Stimulated activated CD8-positive, alpha-beta memory T cell treated with anti-CD3 and anti-CD28 coated beads, Interleukin-2, amount 100 ng/mL, for 48 hours (primary cell): ENCODE measurements around the gene MRPL2.

Source experiments
- DNase-seq, 2 donors: peaks; one replicate each; pipeline ENCODE4 v3.0.0-alpha.2; 2020; ENCODE audit warnings: low read depth in 2 of 2

Gene MRPL2

DNA sequence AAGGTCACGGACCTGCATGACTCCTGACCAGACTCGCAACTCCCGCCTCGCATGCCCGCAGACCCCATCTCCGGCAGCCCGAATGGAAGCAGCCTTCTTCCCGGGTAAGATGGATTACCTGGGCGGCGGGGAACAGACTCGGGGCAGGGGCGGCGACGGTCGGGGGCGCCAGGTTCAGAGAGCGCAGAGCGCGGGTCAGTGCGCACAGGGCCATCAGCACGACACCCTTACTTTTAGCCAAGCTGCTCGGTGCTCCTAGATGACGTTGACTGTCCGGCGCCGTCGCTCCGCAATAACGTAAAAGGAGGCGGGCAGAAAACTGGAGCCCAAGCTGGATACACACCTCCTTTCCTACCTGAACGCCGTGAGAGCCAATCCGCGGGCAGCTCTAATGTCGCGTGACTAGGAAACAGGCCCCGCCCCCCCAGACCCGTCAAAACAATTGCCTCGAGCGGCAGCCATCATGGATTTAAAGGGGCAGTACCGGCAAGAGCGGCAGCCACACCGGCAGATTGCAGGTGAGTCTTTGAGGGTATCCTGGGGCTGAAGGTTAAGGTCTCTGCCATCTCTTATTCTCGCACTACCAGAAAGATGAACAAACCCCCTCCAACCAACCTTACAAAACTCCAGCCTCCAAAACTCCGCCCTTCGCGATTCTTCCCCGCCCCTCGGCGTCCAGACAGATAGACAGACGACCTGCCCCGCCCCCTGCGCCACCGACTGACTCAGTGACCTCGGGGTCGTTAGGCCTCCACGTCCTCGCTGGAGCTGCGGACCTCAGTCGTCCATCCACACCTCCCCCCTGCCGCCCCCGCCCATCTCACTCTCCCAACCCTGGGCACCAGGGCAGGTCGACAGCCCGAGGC lies at the start of gene MRPL2, which contains the start of gene KLC4:
MRPL2 (minus strand) TSS at position 267 of the 866 bp plus-strand sequence; CDS start at position 214, 53 bp downstream.
KLC4 (plus strand) TSS at position 464 of the 866 bp plus-strand sequence. CDS start 1,705 bp downstream, outside the sequence.
- DNase-seq: peak; percentile 94 to 98

DNA sequence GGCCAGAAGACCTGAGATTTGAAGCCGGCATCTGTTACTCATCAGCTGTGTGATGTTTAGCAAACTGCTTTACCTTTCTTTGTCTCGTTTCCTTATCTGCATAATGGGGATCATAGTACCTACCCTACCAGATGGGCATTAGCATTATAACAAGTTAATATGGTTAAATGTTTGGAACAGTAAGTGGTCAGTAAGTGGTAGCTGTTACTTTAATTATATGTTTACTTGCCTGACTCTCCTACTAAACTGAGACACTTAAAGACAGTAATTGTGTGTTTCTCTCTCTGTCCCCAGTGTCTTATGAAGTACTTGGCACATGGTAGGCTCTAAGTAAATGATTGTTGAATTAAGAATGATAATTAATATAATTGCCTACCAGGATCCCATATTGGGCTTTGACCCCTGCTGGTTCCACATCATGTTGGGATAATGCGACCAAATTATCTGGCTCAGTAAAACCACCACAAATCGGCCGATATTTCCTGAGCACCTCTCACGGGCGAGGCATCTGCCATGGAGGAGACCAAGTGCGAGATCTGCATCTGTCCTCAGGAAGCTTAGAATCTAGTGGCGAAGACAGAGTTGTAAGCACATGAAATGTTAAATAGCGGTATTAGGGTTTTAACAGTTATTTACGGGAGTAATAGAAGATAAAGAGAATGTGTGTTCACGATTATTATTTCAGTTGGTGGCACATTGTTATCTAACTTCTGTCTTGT lies 48.3 kb upstream of the MRPL2 start:
- no peak for DNase-seq

DNA sequence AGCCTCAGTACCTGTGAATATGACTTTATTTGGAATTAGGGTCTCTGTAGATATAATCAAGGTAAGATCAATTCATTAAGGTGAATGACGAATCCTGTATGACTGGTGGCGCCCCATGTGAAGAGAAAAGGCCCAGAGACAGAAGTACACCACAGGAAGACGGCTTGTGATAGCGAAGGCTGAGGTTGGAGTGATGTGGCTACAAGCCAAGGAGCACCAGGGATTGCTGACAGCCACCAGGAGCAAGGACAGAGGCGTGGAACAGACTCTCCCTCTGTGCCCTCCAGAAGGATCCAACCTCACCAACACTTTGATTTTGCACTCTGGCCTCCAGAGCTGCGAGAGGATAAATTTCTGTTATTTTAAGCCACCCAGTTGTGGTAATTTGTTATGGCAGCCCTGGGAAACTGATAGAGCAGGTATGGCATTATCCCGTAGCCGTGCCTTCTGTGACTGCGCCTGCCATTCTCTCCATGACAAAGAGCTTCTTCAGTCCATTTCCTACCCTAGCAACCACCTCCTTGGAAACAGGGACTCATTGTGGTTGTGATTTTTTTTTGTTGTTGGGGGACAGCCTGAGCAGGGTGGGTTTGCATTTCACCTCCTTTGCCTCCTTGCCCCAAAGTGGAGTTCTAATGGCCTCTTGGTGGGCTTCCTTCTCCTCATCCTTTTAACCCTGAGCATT lies 46.4 kb upstream of the MRPL2 start:
- no peak for DNase-seq

DNA sequence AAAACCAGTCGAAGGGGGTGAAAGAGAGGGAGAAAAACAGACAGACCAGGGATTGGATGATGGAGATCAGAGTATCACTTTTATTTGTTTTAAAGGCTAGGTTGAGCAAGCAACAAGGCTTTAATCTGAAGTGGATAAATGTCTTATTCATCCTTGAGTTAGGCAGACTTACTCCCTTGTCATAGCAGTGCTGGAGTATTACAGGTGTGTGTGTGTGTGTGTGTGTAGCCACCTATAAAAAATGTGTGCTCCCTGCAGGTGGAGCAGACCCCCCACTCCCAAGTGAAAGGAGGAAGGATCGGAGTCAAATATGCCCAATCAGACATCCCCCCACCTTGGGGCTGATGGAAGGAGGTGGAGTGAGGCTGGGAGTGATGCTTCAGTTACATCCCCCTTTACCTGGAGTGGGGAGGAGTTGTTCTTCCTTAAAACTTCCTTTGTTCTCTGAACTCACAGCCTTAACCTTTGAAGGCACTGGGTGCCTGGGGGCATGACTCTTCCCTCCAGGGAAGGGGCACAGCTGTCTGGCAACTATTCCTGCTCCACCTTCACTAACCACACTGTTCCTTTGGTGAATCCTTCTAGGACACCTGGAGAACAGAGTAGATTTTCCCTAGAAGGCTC lies 44.1 kb upstream of the MRPL2 start:
- DNase-seq: no peak

DNA sequence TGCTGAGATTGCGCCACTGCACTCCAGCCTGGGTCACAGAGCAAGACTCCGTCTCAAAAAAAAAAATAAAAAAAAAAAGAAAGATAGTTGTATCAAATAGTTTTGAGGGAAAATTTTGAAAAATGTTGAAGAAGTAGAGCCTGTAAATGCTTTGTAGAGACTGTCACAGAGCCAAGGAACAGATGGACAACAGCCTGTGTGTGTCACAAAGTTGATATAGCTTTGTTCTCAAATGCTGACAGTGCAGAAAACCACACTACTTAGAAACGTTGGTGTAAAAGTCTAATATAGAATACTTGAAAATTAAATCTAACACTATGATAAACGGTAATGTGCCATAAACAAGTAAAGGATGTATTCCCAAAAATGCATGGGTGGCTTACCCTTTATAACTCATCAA lies 42.3 kb upstream of the MRPL2 start:
- no peak for DNase-seq

DNA sequence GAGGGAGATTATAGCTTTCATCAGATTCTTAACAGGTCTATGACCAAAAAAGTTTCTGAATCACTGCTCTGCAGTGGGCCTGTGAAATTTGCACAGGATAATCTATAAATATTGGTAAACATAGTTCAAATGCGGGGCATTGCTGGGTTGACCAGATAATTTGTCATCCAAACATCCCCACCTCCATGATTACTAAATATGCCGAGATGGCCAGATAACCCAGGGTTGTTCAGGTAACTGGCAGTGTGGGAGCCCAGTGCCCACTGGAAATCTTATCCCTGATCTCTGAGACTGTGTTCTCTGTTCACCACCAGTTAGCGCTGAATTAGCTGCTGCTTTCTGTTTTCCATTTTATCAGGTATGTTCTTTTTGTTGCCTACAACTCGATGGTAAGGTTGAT lies 38.3 kb upstream of the MRPL2 start:
- DNase-seq: no peak

DNA sequence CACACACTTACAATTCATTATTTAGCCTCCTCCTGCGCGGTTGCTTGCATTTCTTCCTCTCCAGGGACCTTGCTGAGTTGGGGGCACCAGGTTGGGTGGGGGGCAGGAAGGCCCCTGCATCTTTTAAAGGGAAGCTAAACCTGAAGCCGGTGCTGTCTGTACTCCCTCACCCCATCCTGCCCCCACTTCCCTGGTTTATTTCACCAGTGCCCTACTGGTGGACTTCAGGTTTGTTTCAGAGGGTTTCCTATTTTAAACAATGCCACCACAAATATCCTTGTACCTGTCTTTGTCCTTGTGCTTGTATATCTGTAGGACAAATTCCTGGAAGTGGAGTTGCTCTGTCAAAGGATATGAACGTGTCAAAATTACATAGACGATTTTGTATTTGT lies 37.9 kb upstream of the MRPL2 start:
- no peak for DNase-seq

DNA sequence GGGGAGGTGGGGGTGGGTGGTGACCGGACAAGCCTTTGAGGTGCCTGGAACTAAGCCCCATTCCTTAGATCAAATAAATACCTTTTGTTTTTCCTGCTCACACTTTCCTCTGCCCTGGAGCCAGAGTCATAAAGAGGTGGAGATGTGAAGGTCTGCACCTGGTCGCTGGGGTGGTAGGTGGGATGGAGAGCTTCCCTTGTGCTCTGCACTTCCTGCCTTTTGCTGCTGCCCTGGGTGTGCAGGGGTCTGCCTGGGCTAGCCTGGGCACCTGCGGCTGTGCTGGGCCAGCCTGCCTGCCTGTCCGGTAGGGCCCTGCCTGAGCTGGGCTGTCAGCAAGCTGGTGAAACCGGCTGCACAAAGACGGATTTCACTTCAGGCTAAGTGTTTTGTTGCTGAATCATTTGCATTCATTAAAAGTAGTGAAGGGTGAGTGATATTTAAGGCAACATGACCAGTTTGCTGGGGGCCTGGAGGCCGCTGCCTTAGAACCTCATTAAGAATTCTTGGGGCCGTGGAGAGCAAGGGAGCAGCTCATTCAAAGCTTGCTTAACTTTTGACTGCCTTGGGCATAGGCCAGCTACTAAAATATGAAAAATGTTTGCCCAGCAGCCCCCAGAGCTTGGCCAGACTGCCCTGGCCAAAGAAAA lies 37.3 kb upstream of the MRPL2 start:
- no peak for DNase-seq

DNA sequence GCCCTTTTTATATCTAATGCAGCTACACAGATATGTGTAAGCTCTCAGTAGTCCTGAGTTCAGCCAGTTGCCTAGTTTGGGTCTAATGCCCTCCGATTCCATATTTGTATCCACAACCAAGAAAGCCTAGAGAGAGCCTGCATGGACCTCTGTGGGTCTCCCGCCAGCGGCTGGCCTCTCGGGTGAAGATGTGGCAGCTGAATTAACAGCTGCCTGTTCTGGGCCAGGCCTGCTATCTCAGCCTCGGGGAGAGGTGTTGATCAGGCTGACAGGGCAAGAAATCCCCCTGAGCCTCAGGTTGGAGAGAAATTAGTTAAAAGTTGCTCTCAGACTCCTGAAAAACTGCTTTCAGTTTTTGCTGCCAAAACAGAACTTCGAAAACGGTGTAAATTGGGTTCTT lies 36.7 kb upstream of the MRPL2 start:
- no peak for DNase-seq

DNA sequence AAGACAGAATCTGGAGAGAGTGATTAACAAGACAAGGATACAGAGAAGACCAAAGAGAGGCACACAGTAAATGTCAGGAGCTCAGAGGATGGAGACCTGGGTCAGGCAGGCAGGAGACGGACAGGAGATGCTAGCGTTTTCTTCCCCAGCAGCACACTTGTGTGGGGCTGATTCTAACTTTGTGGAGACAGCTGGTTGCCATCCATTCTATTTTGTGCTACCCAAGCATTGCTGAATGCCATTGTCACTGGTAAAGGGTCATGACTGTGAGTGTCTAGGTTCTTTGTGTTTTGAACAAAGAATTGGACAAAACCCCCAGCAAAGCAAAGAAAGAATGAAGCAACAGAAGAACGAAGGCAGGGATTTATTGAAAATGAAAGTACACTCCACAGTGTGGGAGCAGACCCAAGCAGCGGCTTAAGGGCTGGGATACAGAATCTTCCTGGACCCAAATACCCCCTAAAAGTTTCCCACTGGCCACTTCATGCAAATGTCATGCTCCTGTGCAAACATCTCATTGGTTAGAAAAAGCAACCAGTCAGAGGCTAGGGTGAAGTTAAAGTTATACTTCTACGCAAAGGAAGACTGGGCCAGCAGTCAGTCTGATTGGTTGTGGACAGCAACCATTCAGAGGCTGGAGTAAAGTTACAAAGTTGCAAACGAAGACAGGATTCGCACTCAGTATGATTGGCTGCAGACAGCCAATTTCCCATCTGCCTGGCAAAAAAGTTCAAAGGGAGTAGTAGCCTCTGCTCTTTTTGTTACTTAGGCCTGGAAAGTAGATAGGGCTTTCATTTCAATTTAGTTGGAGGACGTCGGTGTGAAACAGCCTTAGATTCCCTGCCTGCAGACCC lies 34.4 kb upstream of the MRPL2 start:
- no peak for DNase-seq

DNA sequence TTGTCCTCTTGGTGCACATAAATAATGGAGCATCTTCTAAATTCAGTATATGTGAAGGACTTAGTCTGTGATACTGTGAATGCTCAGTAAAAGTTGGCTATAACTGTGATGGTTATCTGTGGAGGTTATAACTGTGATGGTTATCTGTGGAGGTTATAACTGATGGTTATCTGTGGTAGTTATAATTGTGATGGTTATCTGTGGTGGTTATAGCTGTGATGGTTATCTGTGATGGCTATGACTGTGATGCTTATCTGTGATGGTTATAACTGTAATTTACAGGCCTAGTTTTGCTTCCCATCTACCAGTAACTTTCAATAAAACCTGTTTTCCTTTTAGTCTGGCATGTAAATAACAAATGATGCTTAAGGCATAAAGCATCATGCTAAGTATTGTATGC lies 33.4 kb upstream of the MRPL2 start:
- no peak for DNase-seq

DNA sequence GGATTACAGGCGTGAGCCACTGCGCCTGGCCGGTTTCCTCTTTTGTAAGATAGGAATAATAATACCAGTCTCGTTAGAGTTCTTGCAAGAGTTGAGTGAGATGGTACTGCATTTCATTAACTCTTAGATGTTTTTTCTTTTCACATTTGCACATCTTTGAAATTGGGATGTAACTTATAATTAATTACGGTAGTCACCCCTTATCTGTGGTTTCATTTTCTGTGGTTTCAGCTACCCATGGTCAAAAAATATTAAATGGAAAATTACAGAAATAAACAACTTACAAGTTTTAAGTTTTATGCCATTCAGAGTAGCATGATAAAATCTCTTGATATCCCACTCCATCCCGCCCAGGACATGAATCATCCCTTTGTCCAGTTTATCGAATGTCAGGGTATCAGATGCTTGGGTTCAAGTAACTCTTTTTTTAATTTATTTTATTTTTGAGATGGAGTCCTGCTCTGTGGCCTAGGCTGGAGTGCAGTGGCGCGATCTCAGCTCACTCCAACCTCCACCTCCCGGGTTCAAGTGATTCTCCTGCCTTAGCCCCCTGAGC lies 32.3 kb upstream of the MRPL2 start:
- DNase-seq: no peak

DNA sequence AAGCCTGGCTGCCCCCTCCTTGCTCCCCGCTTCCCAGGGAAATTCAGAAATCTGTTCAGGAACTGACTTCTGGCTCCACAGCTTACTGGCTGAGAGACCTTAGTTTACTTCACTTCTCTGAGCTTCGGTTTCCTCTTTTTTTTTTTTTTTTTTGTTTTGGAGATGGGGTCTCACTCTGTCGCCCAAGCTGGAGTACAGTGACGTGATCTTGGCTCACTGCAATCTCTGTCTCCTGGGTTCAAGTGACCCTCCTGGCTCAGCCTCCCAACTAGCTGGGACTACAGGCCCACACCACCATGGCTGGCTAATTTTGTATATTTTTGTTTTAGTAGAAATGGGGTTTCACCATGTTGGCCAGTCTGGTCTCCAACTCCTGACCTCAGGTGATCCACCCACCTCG lies 31.8 kb upstream of the MRPL2 start:
- DNase-seq: no peak

DNA sequence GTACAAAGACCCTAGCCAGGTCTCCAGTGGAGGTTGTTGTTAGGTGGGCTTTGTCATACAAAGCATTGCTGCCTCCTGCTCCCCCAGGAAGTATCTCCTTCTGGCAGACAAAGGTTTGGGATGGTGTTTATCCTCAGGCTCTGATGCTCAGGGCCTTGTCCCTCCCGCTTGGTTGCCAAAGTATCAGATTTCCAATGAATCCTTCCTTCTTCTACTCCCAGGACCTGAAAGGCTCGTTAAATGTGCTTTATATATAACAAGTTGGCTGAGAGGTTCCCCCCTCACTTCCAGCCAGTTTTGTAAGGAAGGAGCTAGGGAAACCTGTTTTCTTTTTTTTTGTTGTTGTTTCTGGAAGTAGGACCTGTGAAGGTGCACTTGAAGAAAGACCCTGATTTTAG lies 31.3 kb upstream of the MRPL2 start:
- no peak for DNase-seq

DNA sequence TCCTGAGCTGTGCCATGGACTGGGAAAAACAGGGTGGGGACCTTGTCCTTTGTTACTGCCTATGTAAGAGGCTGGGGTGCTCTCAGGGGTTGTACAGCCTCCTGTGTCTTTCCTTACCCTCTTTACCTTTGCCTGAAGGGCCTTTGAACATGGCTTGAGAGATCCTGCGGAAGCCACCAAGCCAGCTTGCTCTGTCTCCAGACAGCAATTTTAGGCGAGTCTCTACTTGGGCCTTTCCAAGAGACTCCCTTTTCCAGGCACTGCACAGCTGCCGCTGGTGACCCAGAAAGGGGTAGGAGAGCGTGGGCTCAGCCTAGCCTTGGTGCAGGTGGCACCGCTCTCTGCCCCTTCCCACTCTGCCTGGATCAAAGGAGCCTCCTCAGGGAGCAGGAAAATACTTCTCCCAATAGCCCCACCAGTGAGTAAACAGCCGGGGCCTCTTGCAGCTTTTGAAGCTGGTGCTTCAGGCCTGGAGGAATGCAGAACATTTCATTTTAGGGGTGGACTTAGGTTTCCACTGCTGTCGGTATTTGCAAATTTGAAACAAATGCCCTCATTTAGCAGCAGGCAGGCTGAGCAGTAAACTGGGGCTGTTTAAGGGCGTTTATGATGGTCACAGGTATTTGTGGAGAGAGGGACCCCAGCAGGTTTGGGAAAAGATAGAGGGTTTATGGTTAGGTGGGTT lies 30.8 kb upstream of the MRPL2 start:
- DNase-seq: no peak

DNA sequence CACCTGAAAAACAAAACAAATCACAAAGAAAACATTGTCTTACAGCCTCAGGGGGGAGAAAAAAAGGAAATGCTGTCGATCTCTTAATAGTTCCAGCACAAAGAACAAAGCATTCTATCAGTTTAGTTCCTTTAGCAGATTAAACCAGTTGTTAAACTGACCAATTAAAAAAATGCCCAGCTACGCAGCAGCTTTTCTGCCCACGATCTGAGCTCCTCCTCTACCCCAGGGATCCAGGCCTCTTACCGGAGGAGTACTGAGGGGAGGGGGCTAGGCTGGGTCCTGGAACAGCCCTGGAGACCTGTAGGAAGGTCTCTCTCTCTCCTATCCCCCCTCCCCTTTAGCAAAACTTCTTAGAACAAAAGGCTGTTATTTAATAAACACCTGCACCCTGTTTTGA lies 30.2 kb upstream of the MRPL2 start:
- DNase-seq: no peak

DNA sequence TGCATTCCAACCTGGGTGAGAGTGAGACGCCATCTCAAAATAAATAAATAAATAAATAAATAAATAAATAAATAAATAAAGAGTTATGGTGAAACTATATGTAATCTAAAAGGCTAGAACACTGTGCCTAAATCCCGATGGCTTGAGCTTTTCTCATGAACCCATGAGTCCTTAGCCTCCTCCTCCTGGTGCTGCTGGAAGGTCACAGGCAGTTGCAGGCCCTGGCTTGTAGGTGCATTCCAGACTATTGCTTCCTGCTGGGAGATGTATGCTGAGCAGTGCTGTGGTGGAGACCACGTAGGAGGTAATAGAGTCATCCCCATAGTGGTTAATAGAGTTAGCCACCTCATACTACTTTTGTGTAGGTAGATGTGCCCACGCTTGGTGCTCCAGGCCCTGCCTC lies 29.4 kb upstream of the MRPL2 start:
- DNase-seq: no peak

DNA sequence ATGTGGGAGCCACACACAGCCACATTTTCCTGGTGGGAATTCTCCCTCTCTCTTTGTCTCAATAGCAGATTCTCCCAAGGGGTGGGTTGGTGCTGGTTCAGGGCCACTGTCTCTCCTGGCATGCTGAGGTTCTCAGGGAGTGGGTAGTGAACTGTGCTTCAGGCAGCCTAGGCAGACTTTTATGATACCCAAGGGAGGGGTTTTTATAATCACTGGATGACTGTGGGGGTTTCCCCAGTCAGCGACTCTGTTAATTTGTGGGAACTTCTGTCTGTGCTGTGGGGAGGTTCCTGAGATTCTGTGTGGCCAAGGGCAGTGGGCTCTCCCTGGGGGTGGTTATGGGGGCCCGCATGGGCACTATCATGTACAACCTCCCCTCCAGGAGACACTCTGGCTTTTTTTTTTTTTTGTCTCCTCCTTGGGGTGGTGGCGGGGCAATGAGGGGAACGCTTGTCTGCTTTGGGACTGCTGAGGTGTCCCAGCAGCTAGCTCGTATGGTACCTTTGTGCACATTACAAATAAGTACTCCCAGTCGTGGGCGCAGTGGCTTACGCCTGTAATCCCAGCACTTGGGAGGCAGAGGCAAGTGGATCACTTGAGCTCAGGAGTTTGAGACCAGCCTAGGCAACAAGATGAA lies 26.9 kb upstream of the MRPL2 start:
- DNase-seq: no peak
